Natural killer cell (primary cell): ENCODE results near the gene TMC4. TPM values are rescaled to one million over a fixed set of nuclear protein-coding genes. Genes with fewer than 3 reads are reported as not detected.

ENCODE experiments used
- ATAC-seq, 3 donors: fragments of 150-1000 bp in 2 of 3; fragments of 200-7000 bp in 1 of 3; cut with Tn5 transposase; 1 replicate in 1 of 3; 2 replicates in 2 of 3; pipeline ENCODE4 v1.10.0; 2021; ENCODE audit warnings: mild to moderate bottlenecking in 2 of 3, moderate library complexity in 2 of 3
- DNase-seq, 2 donors: peaks; one replicate each; pipeline versions ENCODE4 v3.0.0 to v3.0.0-alpha.2; 2013 to 2021; ENCODE audit warnings: mixed read lengths in 1 of 2
- H3K27ac ChIP-seq: one replicate; pipeline ENCODE4 v1.5.1; 2013; ENCODE audit warnings: mild to moderate bottlenecking, low read length
- H3K27me3 ChIP-seq: one replicate; pipeline ENCODE4 v1.6.1; 2013; ENCODE audit warnings: low read length; ENCODE audit not compliant: control insufficient read depth, insufficient read depth
- H3K36me3 ChIP-seq: one replicate; pipeline ENCODE4 v1.6.1; 2013; ENCODE audit warnings: low read length; ENCODE audit not compliant: control insufficient read depth, insufficient read depth
- H3K4me1 ChIP-seq: one replicate; pipeline ENCODE4 v1.6.1; 2013; ENCODE audit warnings: low read length; ENCODE audit not compliant: control insufficient read depth, insufficient read depth
- H3K4me3 ChIP-seq: one replicate; pipeline ENCODE4 v1.5.1; 2013; ENCODE audit warnings: low read length
- H3K9me3 ChIP-seq: one replicate; pipeline ENCODE4 v1.6.1; 2013; ENCODE audit warnings: low read length; ENCODE audit not compliant: control insufficient read depth, insufficient read depth
- H3K27ac Mint-ChIP-seq, 2 donors: one replicate each; pipeline ENCODE4 v1.8.0; 2022; ENCODE audit warnings: mild to moderate bottlenecking in 2 of 2, mixed read lengths in 2 of 2, moderate library complexity in 1 of 2
- H3K27me3 Mint-ChIP-seq, 2 donors: one replicate each; pipeline ENCODE4 v1.8.0; 2022; ENCODE audit warnings: low read depth in 2 of 2, mixed read lengths in 2 of 2
- H3K36me3 Mint-ChIP-seq: one replicate; pipeline ENCODE4 v1.8.0; 2022; ENCODE audit warnings: mixed read lengths
- H3K4me1 Mint-ChIP-seq, 2 donors: one replicate each; pipeline ENCODE4 v1.8.0; 2022; ENCODE audit warnings: mixed read lengths in 2 of 2
- H3K4me3 Mint-ChIP-seq: one replicate; pipeline ENCODE4 v1.8.0; 2022; ENCODE audit warnings: mild to moderate bottlenecking, moderate library complexity, mixed read lengths
- H3K9me3 Mint-ChIP-seq, 2 donors: one replicate each; pipeline ENCODE4 v1.8.0; 2022; ENCODE audit warnings: mixed read lengths in 2 of 2
- WGBS: methylation state at CpG from one replicate; pipeline ENCODE4 v1.1.7; 2013; ENCODE audit warnings: missing lambda C conversion rate; ENCODE audit not compliant: insufficient coverage; 5-methylcytosine and 5-hydroxymethylcytosine counted together
- intact Hi-C: fragments of 100-400 bp; cut with micrococcal nuclease; formaldehyde crosslinking; loops from one replicate; pipeline ENCODE4 v1.14.2; 2022
- total RNA-seq, 4 donors: library from RNA; stranded (reverse); fragments of 120-200 nt in 1 of 4; gene quantifications; one replicate each; pipeline versions ENCODE4 v1.2.3 to v1.2.4, GENCODE V29; 2013 to 2022
- TF ChIP-seq, protein P1 (sequence below): fragments of 200-600 bp; IDR thresholded peaks from one replicate; pipeline ENCODE4 v1.8.0; 2022; ENCODE audit warnings: antibody characterized with exemption

Gene TMC4
- total RNA-seq, 3 donors from 2014 or later (not counting 1 experiment from before 2014, with no cell fraction given): 7.2 to 8.2 (median 7.5) TPM

DNA sequence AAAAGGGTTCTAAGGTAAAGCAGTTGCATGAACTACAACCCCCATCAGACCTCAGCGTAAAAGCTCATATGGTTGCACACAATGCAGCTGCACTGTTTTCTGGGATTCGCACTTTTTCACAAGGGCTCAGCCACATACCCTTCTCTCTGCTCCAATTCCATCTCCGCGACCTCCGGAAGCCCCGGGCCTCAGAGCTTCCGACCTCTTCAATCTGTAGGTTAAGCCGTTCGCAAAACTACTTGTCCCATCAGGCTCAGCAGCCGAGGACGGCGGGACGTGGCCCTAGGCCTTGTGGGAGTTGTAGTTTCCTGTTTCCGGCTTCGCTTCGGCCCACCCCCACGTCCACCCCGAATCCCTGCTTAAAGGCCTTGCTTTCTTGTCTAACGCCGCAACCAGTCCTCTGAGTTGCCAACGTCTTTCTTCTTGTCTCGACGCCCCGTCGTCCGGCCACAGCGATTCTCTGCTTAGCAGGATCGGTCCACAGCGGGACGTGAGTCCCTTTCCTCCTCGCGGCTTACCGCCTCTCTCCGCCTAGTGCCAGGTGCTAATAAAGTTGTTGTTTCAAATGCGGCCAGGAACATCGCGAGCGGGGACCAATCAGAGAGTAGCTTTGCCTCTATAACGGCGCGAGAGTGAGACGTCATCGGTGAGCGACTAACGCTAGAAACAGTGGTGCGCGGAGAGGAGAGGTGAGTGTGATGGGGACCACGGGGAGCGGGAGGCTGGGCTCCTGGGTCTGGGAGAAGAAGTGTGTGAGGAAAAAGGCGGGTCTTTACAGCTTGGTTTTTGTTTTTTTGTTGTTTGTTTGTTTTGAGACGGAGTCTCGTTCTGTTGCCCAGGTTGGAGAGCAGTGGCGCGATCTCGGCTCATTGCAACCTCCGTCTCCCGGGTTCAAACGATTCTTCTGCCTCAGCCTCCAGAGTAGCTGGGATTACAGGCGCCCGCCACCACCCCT is 57.6 kb downstream of the TMC4 start, which contains the start of the genes PRPF31 and TFPT:
PRPF31 (plus strand) TSS at position 646 of the 955 bp plus-strand sequence. CDS start 2,525 bp downstream, outside the sequence.
TFPT (minus strand) TSS at position 549 of the 955 bp plus-strand sequence; CDS start at position 161, 388 bp downstream.
- TF ChIP-seq, protein P1, sequence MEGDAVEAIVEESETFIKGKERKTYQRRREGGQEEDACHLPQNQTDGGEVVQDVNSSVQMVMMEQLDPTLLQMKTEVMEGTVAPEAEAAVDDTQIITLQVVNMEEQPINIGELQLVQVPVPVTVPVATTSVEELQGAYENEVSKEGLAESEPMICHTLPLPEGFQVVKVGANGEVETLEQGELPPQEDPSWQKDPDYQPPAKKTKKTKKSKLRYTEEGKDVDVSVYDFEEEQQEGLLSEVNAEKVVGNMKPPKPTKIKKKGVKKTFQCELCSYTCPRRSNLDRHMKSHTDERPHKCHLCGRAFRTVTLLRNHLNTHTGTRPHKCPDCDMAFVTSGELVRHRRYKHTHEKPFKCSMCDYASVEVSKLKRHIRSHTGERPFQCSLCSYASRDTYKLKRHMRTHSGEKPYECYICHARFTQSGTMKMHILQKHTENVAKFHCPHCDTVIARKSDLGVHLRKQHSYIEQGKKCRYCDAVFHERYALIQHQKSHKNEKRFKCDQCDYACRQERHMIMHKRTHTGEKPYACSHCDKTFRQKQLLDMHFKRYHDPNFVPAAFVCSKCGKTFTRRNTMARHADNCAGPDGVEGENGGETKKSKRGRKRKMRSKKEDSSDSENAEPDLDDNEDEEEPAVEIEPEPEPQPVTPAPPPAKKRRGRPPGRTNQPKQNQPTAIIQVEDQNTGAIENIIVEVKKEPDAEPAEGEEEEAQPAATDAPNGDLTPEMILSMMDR: no peak
- Histone ChIP-seq H3K4me3 (peak within 1 kb of the TSS; percentile 56), H3K4me1 (peaks cover 24% of the 10 kb centered on the region), H3K9me3 (no peaks in the 10 kb centered on the region), H3K27ac (peak within 1 kb of the TSS; percentile 67), H3K36me3 (peaks cover 27% of the 10 kb centered on the region), H3K27me3 (no peaks in the 10 kb centered on the region)
- Mint-ChIP-seq H3K4me1 (peaks cover 27 to 44% of the 10 kb centered on the region in 2 donors), H3K27ac (peak within 1 kb of the TSS; percentile 87 to 88), H3K4me3 (peak within 1 kb of the TSS; percentile 92), H3K27me3 (no peaks in the 10 kb centered on the region), H3K36me3 (no peaks in the 10 kb centered on the region), H3K9me3 (no peaks in the 10 kb centered on the region)
- intact Hi-C loops: loop anchor here (1.0 kb wide), 4 partner anchors 13 to 75 kb away; partner anchors contain the start of genes CNOT3, LENG1 and NDUFA3
- WGBS: under 1% methylated on average over 60 of the region's 60 CpGs
- DNase-seq (peak; percentile 94 to 99), ATAC-seq (peak; percentile 91 to 95 (median 93))

- DNase-seq (peak in 1 of 2 donors; percentile 78), ATAC-seq (no peak)
- Mint-ChIP-seq H3K4me1 (peaks cover 27 to 44% of the 10 kb centered on the region in 2 donors), H3K36me3 (no peaks in the 10 kb centered on the region), H3K27ac (peak overlapping the region; percentile 87 to 88), H3K4me3 (peak overlapping the region; percentile 92), H3K9me3 (no peaks in the 10 kb centered on the region), H3K27me3 (no peaks in the 10 kb centered on the region)
- Histone ChIP-seq H3K4me3 (peak overlapping the region; percentile 56), H3K4me1 (peaks cover 24% of the 10 kb centered on the region), H3K36me3 (peaks cover 23% of the 10 kb centered on the region), H3K27me3 (no peaks in the 10 kb centered on the region), H3K9me3 (no peaks in the 10 kb centered on the region), H3K27ac (peak overlapping the region; percentile 67)
- intact Hi-C loops: loop anchor here (1.0 kb wide), 4 partner anchors 12 to 76 kb away; partner anchors contain the start of genes CNOT3, LENG1 and NDUFA3
- WGBS: 3% methylated on average over 28 of the region's 28 CpGs
- TF ChIP-seq, protein P1: no peak
Observed at GRCh38 chr19:54114340-54115108, 58.4 kb downstream of the TMC4 start.

Other genes with a start within 250 kb of the TMC4 start
- gene CACNG8, start 210.2 kb downstream of the TMC4 start, total RNA-seq: 1 to 10 TPM in 1 of 3 donors, not detected in 2; 2.3 TPM
- 10 to 100 TPM in 1 of 3 donors, not detected in 2; 11.5 TPM for gene CACNG6, start 181.5 kb downstream of the TMC4 start, total RNA-seq
- 1 to 10 TPM in 2 of 3 donors, under 1 TPM in 1; 0.72 to 2.8 (median 2.7) TPM for gene VSTM1, start 109.3 kb downstream of the TMC4 start, total RNA-seq
- gene TARM1, start 91.8 kb downstream of the TMC4 start, total RNA-seq: not detected
- 1 to 10 TPM; 2.3 to 5.4 (median 4.4) TPM for gene OSCAR, start 72.4 kb downstream of the TMC4 start, total RNA-seq
- gene NDUFA3, start 70.3 kb downstream of the TMC4 start, total RNA-seq: 10 to 100 TPM; 48.4 to 91.9 (median 71.4) TPM
- 10 to 100 TPM; 14.1 to 14.4 (median 14.2) TPM for gene TFPT, start 57.5 kb downstream of the TMC4 start, total RNA-seq
- gene PRPF31, start 57.4 kb downstream of the TMC4 start, total RNA-seq: 10 to 100 TPM; 64.4 to 65.9 (median 64.9) TPM
- gene CNOT3, start 35.4 kb downstream of the TMC4 start, total RNA-seq: 10 to 100 TPM; 46.3 to 73.9 (median 51.7) TPM
- 1 to 10 TPM; 8.3 to 9.4 (median 9.1) TPM for gene LENG1, start 13.4 kb downstream of the TMC4 start, total RNA-seq
- 10 to 100 TPM; 24.1 to 53.9 (median 31.2) TPM for gene MBOAT7, start 16.4 kb upstream of the TMC4 start, total RNA-seq
- gene TSEN34, start 18.1 kb upstream of the TMC4 start, total RNA-seq: 10 to 100 TPM; 11.5 to 16.7 (median 13.5) TPM
- 100 to 1,000 TPM; 617 to 958 (median 906) TPM for gene RPS9, start 27.7 kb upstream of the TMC4 start, total RNA-seq
- 10 to 100 TPM in 2 of 3 donors, 1 to 10 TPM in 1; 6.8 to 12.6 (median 12.6) TPM for gene LILRB3, start 49.8 kb upstream of the TMC4 start, total RNA-seq
- gene LILRA6, start 69.6 kb upstream of the TMC4 start, total RNA-seq: 1 to 10 TPM; 2.1 to 2.6 (median 2.1) TPM
- gene LILRB5, start 84.1 kb upstream of the TMC4 start, total RNA-seq: under 1 TPM in 2 of 3 donors, not detected in 1; 0.09 to 0.18 TPM
- gene LILRB2, start 108.0 kb upstream of the TMC4 start, total RNA-seq: 10 to 100 TPM in 2 of 3 donors, 1 to 10 TPM in 1; 4.6 to 41.4 (median 23.7) TPM
- gene LILRA5, start 140.0 kb upstream of the TMC4 start, total RNA-seq: 10 to 100 TPM in 2 of 3 donors, 1 to 10 TPM in 1; 3.4 to 22.3 (median 11.1) TPM
- gene LILRA4, start 166.0 kb upstream of the TMC4 start, total RNA-seq: 1 to 10 TPM in 2 of 3 donors, not detected in 1; 2.0 to 2.4 TPM
- 100 to 1,000 TPM; 117 to 163 (median 156) TPM for gene LAIR1, start 191.8 kb upstream of the TMC4 start, total RNA-seq
- gene TTYH1, start 242.3 kb upstream of the TMC4 start, total RNA-seq: under 1 TPM; 0.59 to 0.84 (median 0.65) TPM